Muscle layer of duodenum (tissue), 2 donors: ENCODE data around the gene FAU.
A peak's percentile ranks its signal among the peaks of the same experiment; 100 is the strongest.

Experiments
- H3K27ac ChIP-seq: one replicate; pipeline ENCODE4 v1.7.0; 2013; ENCODE audit warnings: mild to moderate bottlenecking, low read length
- H3K27me3 ChIP-seq: one replicate; pipeline ENCODE4 v1.7.0; 2013; ENCODE audit warnings: low read depth, mild to moderate bottlenecking, control low read depth, low read length
- H3K36me3 ChIP-seq, 2 donors: one replicate each; pipeline ENCODE4 v1.7.0; 2013; ENCODE audit warnings: low read length in 2 of 2, control low read depth in 1 of 2, mild to moderate bottlenecking in 1 of 2; ENCODE audit not compliant: insufficient read depth in 2 of 2, control insufficient read depth in 1 of 2
- H3K4me1 ChIP-seq, 2 donors: one replicate each; pipeline ENCODE4 v1.7.0; 2013; ENCODE audit warnings: low read length in 2 of 2, mild to moderate bottlenecking in 2 of 2, control low read depth in 1 of 2, moderate library complexity in 1 of 2; ENCODE audit not compliant: insufficient read depth in 2 of 2, control insufficient read depth in 1 of 2
- H3K4me3 ChIP-seq, 2 donors: one replicate each; pipeline ENCODE4 v1.7.0; 2013; ENCODE audit warnings: low read length in 2 of 2, low read depth in 1 of 2, mild to moderate bottlenecking in 1 of 2
- H3K9me3 ChIP-seq, 2 donors: one replicate each; pipeline ENCODE4 v1.7.0; 2013; ENCODE audit warnings: low read length in 2 of 2, control low read depth in 1 of 2, mild to moderate bottlenecking in 1 of 2; ENCODE audit not compliant: control insufficient read depth in 1 of 2
- donor health status: healthy.

The FAU gene

DNA sequence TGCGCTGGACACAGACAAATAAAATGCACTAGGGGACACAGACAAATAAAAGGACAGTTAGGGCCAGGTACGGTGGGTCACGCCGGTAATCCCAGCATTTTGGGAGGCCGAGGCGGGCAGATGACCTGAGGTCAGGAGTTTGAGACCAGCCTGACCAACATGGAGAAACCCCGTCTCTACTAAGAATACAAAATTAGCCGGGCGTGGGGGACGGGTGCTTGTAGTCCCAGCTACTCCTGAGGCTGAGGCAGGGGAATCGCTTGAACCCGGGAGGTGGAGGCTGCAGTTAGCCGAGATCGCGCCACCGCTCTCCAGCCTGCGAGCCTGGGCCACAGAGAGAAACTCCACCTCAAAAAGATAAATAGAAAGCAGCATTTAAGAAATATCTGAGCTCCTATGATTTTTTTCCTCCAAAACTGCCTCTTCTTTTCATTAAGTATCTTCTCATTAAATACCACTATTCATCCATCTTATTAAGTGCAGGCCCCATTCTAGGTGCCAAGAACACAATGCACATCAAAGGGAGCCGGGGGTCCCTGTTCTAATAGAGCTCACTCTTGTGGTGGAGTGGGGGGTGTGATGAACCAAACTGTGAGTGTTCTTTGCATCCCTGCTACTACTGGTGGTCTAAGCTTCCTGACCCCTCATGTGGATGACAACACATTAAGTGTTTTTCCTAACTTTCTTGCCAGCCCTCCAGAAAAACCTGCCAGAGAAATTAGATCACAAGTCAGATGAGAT lies 3.7 kb downstream of the FAU start:
- H3K36me3 ChIP-seq: peaks cover 20 to 22% of the 10 kb centered on the region in 2 donors
- H3K27me3 ChIP-seq: no peaks in the 10 kb centered on the region
- H3K4me1 ChIP-seq: peaks cover 14 to 42% of the 10 kb centered on the region in 2 donors
- no peak overlapping the region for H3K27ac ChIP-seq
- H3K4me3 ChIP-seq: no peak overlapping the region
- H3K9me3 ChIP-seq: no peaks in the 10 kb centered on the region

DNA sequence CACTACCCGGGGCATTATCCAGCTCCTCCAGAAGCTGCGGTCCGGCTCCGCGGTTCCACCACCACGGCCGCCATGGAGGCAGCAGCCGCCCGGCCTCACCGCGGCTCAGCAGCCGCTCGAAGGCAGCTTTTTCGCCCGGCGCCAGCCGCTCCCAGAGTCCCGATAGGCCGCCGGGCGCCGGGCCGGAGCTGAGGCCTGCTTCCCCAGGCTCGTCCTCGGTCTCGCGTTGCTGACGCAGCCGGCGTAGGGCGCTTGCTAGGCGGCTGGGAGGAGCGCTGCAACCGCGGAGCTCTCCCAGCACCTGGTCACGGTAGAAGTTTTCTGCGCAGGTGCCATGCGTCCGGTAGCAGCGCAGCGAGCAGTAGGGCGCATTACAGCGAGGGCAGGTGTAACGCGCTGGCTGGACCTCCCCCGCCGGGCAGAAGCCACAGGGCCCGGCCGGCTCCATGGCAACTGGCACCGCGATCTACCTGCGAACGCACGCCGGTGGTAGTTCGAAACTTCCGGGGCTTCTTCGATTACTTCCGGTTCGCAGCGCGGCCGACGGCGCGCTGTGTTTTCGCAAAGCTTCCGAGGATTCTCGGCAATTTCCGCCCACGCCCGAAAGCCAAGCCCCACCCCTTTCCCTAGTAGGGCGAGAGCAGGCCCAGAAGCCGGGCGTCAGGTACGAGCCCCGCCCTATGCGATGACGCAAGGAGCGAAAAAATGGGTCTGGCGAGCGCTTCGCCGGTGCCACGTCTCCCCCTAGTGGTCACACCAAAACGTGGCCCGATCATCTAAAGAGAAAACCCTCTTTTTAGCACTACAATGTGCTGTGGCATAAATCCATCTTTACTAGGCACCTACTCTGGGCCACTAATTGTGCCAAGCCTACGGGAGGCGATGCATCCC lies 4.5 kb downstream of the FAU start, which contains the start of gene ZNHIT2:
TSS of gene ZNHIT2 (minus strand) at position 496 of the 891 bp plus-strand sequence. CDS start at position 448, 48 bp downstream.
- Histone ChIP-seq H3K4me1 (peaks cover 9 to 42% of the 10 kb centered on the region in 2 donors), H3K27ac (peak within 1 kb of the TSS; percentile 75), H3K27me3 (no peaks in the 10 kb centered on the region)

DNA sequence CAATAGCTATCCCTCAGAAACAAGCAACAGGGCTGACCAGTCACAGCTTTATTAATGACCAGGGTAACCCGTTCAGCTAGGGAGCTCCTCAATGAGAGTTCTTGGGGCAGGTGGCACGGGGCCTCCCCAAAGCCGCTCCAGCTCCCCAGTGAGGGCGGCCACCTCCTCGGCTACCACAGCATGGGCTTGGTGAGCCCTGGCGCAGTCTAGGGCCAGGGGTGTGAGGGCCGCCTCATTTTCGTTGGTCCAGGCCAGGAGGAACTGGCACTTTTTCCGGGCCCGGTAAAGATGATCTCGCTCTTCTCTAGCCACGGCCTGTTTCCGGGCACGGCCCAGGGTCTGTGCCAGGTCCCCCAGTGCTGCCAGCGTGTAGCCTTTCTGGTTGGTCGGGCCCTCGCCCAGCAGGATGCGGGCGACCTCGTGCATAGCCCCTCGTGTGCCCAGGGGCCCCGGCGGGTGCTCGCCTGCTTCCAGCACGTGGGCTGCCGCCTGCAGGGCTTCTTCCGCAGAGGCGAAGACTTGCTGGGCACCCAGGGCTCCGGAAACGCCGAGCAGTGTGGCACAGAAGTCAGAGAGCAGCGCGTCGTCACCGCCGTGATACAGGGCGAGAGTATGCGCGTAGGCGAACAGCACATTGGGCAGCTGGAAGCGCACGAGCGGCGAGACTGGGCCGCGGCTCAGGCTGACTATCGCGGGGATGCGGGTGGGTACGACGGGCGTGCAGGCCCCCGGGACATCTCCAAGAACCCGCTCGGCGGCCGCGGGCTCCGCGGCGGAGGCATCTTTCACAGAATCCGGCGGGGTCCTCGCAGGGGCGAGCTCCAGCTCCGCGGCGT lies 5.3 kb downstream of the FAU start:
- Histone ChIP-seq H3K27ac (peak overlapping the region; percentile 75), H3K36me3 (peaks cover 20 to 22% of the 10 kb centered on the region in 2 donors), H3K27me3 (no peaks in the 10 kb centered on the region), H3K4me1 (peaks cover 9 to 48% of the 10 kb centered on the region in 2 donors), H3K9me3 (no peaks in the 10 kb centered on the region), H3K4me3 (peak overlapping the region; percentile 74 to 88)

More for the DNA sequence above, 4.5 kb downstream of the FAU start, which contains the start of gene ZNHIT2:
- peak within 1 kb of the TSS; percentile 74 to 88 for H3K4me3 ChIP-seq
- no peaks in the 10 kb centered on the region for H3K9me3 ChIP-seq
- H3K36me3 ChIP-seq: peaks cover 20 to 22% of the 10 kb centered on the region in 2 donors

DNA sequence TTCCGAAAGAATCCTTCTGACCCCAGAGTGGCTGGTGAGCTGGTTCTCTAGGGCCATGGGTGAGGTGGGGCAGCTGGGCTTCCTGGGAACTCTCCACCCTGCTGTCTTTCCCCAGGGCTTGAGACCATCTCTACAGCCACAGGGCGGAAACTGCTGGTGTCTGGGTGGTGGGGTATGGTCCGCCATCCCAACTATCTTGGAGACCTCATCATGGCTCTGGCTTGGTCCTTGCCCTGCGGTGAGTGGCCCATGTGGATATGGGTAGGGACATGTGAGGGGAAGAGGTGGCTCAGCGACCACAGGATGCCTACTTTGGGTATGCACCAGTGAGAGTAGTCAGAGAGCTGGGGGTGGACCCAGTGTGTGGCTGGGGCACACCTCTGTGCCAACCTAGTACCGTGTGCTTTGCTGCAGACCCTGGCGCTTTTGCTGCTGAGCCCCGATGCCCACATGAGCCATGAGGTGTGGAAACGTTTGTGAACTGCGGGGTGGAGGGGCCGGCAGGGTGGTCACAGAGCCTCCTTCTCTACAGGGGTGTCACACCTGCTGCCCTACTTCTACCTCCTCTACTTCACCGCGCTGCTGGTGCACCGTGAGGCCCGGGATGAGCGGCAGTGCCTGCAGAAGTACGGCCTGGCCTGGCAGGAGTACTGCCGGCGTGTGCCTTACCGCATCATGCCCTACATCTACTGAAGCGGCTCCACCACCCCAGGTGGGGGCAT lies 6.4 kb downstream of the FAU start:
- H3K4me3 ChIP-seq: no peak overlapping the region

GRCh38 chr11:65114538-65115171 lies 7.3 kb downstream of the FAU start:
- no peaks in the 10 kb centered on the region for H3K9me3 ChIP-seq
- H3K4me1 ChIP-seq: peaks cover 4 to 51% of the 10 kb centered on the region in 2 donors
- no peak overlapping the region for H3K4me3 ChIP-seq
- no peak overlapping the region for H3K27ac ChIP-seq
- H3K36me3 ChIP-seq: peaks cover 10 to 11% of the 10 kb centered on the region in 2 donors
- no peaks in the 10 kb centered on the region for H3K27me3 ChIP-seq

More for the DNA sequence above, 6.4 kb downstream of the FAU start:
- Histone ChIP-seq H3K27me3 (no peaks in the 10 kb centered on the region), H3K36me3 (peaks cover 16 to 18% of the 10 kb centered on the region in 2 donors), H3K4me1 (peaks cover 4 to 49% of the 10 kb centered on the region in 2 donors), H3K9me3 (no peaks in the 10 kb centered on the region), H3K27ac (no peak overlapping the region)

- no peak overlapping the region for H3K4me3 ChIP-seq
- no peak overlapping the region for H3K27ac ChIP-seq
- no peaks in the 10 kb centered on the region for H3K9me3 ChIP-seq
- peaks cover 4 to 51% of the 10 kb centered on the region in 2 donors for H3K4me1 ChIP-seq
- H3K36me3 ChIP-seq: peaks cover 9 to 17% of the 10 kb centered on the region in 2 donors
- H3K27me3 ChIP-seq: no peaks in the 10 kb centered on the region
Measured at GRCh38 chr11:65113839-65114238, 8.1 kb downstream of the FAU start.

DNA sequence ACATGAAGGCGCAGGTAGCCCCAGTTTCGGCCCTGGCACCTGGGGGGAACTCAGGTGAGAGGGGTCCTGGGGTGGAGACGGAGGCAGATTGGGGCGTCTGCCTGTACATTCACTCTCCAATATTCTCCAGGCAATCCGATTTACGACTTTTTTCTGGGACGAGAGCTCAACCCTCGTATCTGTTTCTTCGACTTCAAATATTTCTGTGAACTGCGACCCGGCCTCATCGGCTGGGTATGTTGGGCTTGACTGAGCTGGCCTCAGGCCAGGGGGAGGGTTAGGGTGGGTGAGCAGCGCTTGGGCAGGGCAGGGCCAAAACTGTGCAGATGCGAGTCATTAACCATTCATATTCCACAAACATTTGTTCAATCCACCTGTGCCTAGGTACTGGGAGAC lies 8.6 kb downstream of the FAU start:
- H3K27ac ChIP-seq: no peak overlapping the region
- H3K9me3 ChIP-seq: no peaks in the 10 kb centered on the region
- H3K27me3 ChIP-seq: no peaks in the 10 kb centered on the region
- peaks cover 5 to 19% of the 10 kb centered on the region in 2 donors for H3K36me3 ChIP-seq
- H3K4me1 ChIP-seq: peaks cover 4 to 51% of the 10 kb centered on the region in 2 donors
- H3K4me3 ChIP-seq: peak overlapping the region in 1 of 2 donors; percentile 76

DNA sequence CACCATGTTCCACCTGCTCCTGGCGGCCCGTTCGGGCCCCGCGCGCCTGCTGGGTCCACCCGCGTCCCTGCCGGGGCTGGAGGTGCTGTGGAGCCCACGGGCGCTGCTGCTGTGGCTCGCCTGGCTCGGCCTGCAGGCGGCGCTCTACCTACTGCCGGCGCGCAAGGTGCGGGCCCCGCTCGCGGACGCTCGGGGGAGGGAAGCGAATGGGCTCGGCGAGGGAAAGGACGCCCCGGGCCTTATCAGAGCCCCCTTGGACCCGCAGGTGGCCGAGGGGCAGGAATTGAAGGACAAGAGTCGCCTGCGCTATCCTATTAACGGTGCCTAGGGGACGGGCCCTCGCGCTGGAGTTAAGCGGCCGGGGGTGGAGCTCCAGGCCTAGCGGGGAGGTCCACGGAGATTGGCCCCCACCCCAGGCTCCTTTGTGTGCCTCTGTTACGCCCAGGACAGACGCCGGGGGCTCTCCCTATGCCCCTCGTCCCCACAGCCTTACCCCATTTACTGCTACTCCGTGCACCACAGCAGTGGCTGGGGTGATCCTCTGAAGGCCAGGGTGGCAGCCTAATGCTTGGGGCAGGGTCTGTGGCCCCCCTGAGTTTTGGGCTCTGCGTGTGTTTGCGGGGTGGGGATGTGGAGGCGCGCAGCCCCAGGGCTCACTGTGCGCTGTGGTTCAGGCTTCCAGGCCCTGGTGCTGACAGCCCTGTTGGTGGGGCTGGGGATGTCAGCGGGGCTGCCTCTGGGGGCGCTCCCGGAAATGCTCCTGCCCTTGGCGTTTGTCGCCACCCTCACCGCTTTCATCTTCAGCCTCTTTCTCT lies 9.2 kb downstream of the FAU start:
- H3K27me3 ChIP-seq: no peaks in the 10 kb centered on the region
- H3K9me3 ChIP-seq: no peaks in the 10 kb centered on the region
- peaks cover 4 to 51% of the 10 kb centered on the region in 2 donors for H3K4me1 ChIP-seq
- H3K4me3 ChIP-seq: peak overlapping the region; percentile 62 to 76
- peaks cover 4 to 23% of the 10 kb centered on the region in 2 donors for H3K36me3 ChIP-seq
- no peak overlapping the region for H3K27ac ChIP-seq

DNA sequence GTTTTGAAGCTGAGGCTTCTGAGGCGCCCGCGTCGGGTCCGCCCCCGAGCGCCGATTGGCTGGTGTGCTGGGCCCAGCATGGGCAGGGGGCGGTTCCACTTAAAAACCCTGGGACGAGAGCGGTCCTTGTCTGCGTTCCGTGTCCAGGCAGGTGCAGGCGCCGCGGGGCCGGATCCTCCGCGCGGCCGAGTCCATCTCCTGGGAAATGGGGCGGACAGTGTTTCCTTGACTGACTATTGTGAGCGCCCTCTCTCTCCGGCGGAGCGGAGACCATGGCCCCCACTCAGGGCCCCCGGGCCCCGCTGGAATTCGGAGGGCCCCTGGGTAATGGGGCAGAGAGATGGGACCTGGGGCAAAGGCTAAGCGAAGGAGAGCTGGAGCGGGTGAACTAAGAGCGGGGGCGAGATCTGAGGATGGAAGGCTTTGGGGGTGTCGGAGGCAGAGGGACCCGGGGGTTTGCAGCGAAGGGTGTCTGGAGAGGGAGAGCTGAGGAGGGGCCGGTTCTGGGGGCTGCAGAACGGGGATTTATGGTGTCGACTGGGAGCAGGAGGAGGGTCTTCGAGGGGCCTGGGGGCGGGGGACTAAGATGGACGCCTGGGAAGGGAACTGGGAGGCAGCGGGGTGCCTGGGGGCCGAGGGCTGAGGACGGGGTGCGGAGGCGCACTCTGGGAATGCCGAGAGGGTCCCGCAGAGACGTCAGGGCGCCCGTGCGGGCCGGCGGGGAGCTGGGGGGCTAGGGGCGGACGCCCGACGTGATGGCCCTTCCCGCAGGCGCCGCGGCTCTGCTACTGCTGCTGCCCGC lies 10.0 kb downstream of the FAU start, which contains the start of gene TM7SF2:
TSS of gene TM7SF2 (plus strand) at position 129 of the 802 bp plus-strand sequence. CDS start at position 273, 144 bp downstream.
- H3K9me3 ChIP-seq: no peaks in the 10 kb centered on the region
- peak within 1 kb of the TSS; percentile 62 to 76 for H3K4me3 ChIP-seq
- H3K4me1 ChIP-seq: peaks cover 4 to 49% of the 10 kb centered on the region in 2 donors
- H3K27me3 ChIP-seq: no peaks in the 10 kb centered on the region
- H3K36me3 ChIP-seq: peaks cover 4 to 29% of the 10 kb centered on the region in 2 donors
- H3K27ac ChIP-seq: no peak within 1 kb of the TSS
